CD4-positive, alpha-beta T cell treated with Interleukin-2 at 100 ng/mL for 4 hours (primary cell): ENCODE results near the gene RPS10.
A peak's percentile ranks its signal among the peaks of the same experiment; 100 is the strongest.
"Not testable (repeated sequence)": the region's sequence is repeated elsewhere in the genome, so short reads cannot be mapped to it uniquely, and the experiment has no call there.

Experiments used
- DNase-seq: peaks from one replicate; pipeline ENCODE4 v3.0.0-alpha.2; 2020; ENCODE audit warnings: low spot score

The RPS10 gene

DNA sequence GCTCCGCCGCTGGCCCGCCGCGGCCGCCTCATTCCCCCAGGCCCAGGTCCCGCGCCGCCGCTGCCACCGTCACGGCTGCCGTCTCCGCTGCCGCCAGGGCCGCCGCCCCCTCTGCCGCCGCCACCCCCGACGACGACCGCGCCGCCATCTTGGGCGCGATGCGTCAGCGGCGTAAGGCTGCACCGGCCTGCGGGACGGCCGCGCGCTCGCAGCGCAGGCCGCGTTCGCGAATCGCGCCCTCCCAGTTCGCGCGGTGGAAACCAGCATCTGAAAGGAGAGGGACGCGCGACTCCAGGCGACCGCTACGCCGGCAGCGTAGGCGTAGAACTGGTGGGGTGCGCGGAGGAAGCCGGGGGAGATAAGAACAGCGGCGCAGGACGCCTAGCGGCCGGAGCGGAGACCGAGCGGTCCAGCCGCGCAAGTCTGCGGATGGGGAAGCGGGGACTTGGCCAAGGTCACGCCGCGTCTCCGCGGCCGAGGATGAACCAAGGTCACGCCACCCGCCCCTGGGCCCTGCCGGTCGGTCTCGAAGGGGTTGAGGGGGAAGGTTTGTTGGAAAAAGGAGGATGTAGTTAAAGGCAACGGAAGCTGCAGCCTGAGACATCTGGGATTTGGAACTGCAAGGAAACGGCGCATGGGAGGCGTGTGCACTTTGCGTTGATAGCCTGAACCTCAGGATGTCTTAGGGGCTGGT lies 33.2 kb downstream of the RPS10 start, which contains the start of gene NUDT3:
TSS of gene NUDT3 (minus strand) at position 173 of the 694 bp plus-strand sequence. CDS start 307 bp downstream, outside the sequence.
- peak; percentile 94 for DNase-seq

DNA sequence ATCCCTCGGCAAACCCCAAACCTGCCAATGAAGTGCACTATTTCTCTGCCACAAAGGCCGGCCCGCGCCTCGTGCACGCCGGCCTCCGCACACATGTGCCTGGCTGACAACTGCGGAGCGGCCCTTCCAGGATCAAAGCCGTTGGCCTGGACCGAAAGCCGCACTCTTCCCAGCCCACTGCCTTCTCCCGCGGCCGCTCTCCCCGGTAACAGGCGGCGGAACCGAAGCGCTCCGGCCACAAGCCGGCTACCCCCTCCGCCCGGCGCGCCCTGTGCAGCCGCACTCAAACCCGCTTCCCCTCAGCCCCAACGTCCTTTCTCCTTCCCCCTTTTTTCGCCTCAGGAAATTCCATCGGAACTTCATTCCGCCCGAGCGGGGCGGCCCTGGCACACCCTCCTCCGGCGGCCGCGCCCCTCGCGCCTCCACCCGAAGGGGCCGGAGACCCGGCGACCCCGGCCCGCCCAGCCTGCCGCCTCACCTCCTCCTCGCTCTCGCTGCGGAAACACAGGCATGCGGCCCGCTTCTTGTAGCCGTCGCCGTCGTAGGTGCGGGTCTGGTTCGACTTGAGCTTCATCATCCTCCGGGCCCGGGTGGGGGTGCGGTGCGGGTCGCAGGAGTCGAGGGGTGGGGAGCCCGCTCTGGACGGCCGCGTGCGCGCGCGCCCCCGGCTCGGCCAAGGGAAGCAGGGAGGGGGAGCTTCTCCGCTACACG lies 33.9 kb downstream of the RPS10 start:
- peak; percentile 39 for DNase-seq

GRCh38 chr6:34391473-34391785 lies 34.4 kb downstream of the RPS10 start:
- no peak for DNase-seq

DNA sequence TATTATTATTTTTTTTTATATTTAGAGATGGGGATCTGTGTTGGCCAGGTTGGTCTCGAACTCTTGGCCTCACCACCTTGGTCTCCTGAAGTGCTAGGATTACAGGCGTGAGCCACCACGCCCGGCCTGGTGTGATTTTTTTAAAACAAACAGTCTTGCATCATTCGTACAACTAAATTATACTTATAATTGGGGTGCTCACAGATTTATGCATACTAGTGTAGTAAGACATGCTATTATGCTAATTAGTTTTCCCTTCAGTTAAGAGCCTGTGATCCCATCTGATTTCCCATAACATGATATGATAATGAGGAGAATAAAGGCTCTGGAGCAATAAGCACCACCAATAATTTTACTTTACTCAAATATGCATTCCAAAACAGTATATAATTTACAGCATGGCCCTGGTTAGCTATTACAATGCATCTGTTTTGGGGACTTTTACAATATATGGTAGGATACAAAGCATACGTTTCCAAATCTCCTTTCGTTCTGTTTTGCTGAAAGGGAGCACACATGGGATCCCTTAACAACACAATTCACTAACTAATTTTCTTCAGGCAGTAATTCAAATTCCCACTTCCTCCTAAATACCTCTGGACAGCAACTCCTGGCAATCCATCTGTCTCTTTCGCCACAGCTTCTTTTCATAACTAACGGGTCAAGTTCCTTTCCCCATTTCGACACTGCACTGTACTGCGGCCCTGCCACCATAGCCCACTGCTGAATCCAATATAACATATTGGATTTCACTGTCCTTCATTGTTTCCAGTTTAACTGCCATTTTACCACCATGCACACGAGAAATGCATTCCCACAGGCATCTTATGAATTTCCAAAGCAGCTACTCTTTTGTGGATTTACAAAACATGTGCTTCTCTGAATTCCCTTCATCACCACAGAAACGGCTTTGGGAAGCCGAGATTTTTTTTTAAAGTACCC lies 35.1 kb downstream of the RPS10 start:
- DNase-seq, result no peak

GRCh38 chr6:34389034-34389433 lies 36.8 kb downstream of the RPS10 start:
- no peak for DNase-seq

GRCh38 chr6:34388421-34388820 lies 37.4 kb downstream of the RPS10 start:
- no peak for DNase-seq

DNA sequence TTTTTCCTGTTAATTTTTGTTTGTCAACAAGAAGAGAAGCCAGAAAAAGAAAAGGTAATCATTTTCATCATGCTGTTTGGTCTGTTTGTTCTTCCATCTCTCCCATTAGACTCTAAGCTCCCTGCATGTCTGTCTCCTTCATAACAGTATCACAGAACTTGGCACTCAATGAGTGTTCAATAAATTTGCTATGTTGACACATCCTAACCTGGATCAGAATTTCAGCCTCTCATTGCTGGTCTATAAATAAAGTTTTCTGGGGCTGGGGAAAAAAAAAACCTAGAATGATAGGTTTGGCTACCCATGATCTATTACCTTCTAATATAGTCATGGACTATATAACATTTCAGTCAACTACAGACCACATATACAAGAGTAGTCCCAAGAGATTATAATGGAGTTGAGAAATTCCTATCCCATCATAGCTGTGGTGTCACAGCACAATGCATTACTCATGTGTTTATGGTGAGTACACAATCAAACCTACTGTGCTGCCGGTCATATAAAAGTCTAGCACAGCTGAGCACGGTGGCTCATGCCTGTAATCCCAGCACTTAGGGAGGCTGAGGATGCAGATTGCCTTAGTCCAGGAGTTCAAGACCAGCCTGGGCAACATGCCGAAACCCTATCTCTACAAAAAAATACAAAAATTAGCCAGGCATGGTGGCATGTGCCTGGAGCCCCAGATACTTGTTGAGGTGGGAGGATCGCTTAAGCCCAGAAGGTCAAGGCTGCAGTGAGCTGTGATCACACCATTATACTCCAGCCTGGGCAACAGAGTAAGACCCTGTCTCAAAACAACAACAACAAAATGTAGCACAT lies 39.3 kb downstream of the RPS10 start:
- DNase-seq, result no peak

GRCh38 chr6:34385793-34386195 lies 40.1 kb downstream of the RPS10 start:
- DNase-seq, result no peak

GRCh38 chr6:34384321-34385153 lies 41.3 kb downstream of the RPS10 start:
- DNase-seq, result no peak

- no peak for DNase-seq
Measured at GRCh38 chr6:34383656-34384320, 42.1 kb downstream of the RPS10 start.

- no peak for DNase-seq
Measured at GRCh38 chr6:34383161-34383631, 42.7 kb downstream of the RPS10 start.

- no peak for DNase-seq
Measured at GRCh38 chr6:34381081-34381480, 44.8 kb downstream of the RPS10 start.

DNA sequence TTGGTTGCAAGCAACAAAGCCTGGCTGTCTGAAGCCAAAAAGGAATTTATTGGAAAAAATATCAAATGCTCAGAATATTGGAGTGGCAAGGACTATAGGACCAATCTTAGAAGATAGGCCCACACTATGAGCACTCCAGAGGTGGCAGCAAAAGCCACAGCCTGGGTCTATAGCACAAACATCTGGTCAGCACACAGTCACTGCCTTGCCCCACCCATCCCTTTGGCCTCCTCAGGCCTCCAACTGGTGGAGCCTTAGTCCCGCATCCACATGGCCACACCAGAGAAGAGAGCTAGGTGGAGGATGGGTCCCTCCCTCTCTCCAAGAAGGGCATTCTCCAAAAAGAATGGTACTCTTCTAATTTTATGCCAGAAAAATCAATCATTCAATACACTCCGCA lies 47.4 kb downstream of the RPS10 start:
- DNase-seq, result no peak

- DNase-seq, result no peak
Measured at GRCh38 chr6:34377984-34378383, 47.9 kb downstream of the RPS10 start.

GRCh38 chr6:34377571-34377970 lies 48.3 kb downstream of the RPS10 start:
- not testable (repeated sequence) for DNase-seq

DNA sequence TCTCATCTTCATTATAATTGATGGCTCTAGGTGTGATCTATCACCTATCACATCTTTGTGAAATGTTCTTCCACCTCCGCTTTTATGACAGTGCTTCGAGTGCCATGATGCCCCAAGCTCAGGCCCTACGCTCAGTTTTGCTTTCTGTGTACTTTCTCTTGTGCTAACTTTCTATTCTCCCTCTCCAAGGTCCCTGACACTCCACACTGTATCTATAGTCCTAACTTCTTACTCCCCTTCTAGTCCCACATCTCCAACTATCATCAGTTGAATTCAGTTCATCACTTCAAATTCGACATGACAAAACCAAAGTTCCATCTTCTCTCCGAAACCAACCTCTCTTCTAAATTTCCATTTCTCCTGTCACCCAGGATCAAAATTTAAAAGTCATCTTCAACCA lies 50.0 kb downstream of the RPS10 start:
- no peak for DNase-seq

DNA sequence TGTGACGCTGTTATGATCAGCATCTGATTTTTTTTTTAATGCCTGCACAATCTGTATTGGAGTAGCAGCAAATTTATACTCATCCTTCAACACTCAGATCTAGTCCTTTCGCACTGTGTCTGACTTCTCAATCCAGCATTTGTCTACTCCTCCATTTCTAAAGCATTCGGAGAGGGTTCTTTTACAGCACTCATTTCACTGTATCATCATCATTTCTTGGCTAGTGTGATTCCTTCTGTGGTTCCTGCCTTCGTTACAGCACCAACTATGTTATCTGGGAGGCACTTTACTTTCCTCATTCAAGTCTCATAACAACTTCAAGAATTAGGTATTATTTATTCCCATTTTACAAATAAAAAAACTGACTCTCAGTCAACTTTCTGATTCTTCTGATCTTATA lies 51.4 kb downstream of the RPS10 start:
- DNase-seq, result no peak

GRCh38 chr6:34374069-34374468 lies 51.8 kb downstream of the RPS10 start:
- DNase-seq, result no peak

GRCh38 chr6:34373511-34373910 lies 52.4 kb downstream of the RPS10 start:
- no peak for DNase-seq

- not testable (repeated sequence) for DNase-seq
Measured at GRCh38 chr6:34371865-34372264, 54.0 kb downstream of the RPS10 start.
